ENCODE results near the gene THRB.

Gene THRB

GRCh38 chr3:24487325-24488262 lies 7.1 kb downstream of the THRB start:
- DNase-seq = no peak

- DNase-seq = no peak
Measured at GRCh38 chr3:24485511-24485910, 9.1 kb downstream of the THRB start.

- DNase-seq = no peak
Measured at GRCh38 chr3:24483873-24484272, 10.8 kb downstream of the THRB start.

GRCh38 chr3:24482096-24482705 lies 12.4 kb downstream of the THRB start:
- DNase-seq = no peak

GRCh38 chr3:24481193-24481592 lies 13.5 kb downstream of the THRB start:
- DNase-seq = no peak

- DNase-seq = no peak
Measured at GRCh38 chr3:24480497-24480896, 14.2 kb downstream of the THRB start.

GRCh38 chr3:24479816-24480215 lies 14.8 kb downstream of the THRB start:
- no peak for DNase-seq

GRCh38 chr3:24476871-24477656 lies 17.6 kb downstream of the THRB start:
- no peak for DNase-seq

GRCh38 chr3:24475925-24476324 lies 18.7 kb downstream of the THRB start:
- no peak for DNase-seq

- no peak for DNase-seq
Measured at GRCh38 chr3:24474862-24475261, 19.8 kb downstream of the THRB start.

- DNase-seq = no peak
Measured at GRCh38 chr3:24472358-24472757, 22.3 kb downstream of the THRB start.

GRCh38 chr3:24471486-24471885 lies 23.2 kb downstream of the THRB start:
- DNase-seq = no peak

GRCh38 chr3:24470277-24470676 lies 24.4 kb downstream of the THRB start:
- no peak for DNase-seq

GRCh38 chr3:24464389-24464788 lies 30.3 kb downstream of the THRB start:
- DNase-seq = no peak

- DNase-seq = no peak
Measured at GRCh38 chr3:24462737-24463136, 31.9 kb downstream of the THRB start.

- no peak for DNase-seq
Measured at GRCh38 chr3:24460974-24461373, 33.7 kb downstream of the THRB start.

- DNase-seq = no peak
Measured at GRCh38 chr3:24457719-24458118, 36.9 kb downstream of the THRB start.

- DNase-seq = no peak
Measured at GRCh38 chr3:24454856-24455255, 39.8 kb downstream of the THRB start.

GRCh38 chr3:24454393-24454792 lies 40.3 kb downstream of the THRB start:
- DNase-seq = no peak

- DNase-seq = no peak
Measured at GRCh38 chr3:24451461-24452099, 43.1 kb downstream of the THRB start.

- DNase-seq = no peak
Measured at GRCh38 chr3:24450160-24450907, 44.3 kb downstream of the THRB start.

GRCh38 chr3:24447836-24448235 lies 46.8 kb downstream of the THRB start:
- no peak for DNase-seq

Data from RPMI8226 (cell line).